Breast epithelium (tissue), 4 donors: ENCODE measurements around the gene SYDE1. TPM values are rescaled to one million over a fixed set of nuclear protein-coding genes. Genes with fewer than 3 reads are reported as not detected.

Experiments used
- DNase-seq, 2 donors: peaks; one replicate each; pipeline ENCODE4 v3.0.0-alpha.2; 2019; ENCODE audit warnings: low spot score in 2 of 2
- H3K27ac ChIP-seq, 2 donors: fragments of 200-600 bp; sonication (generic) in 1 of 2; one replicate each; pipeline ENCODE4 v1.5.1; 2016 to 2019; ENCODE audit warnings: mild to moderate bottlenecking in 1 of 2
- H3K27me3 ChIP-seq, 2 donors: fragments of 200-600 bp; sonication (generic) in 1 of 2; one replicate each; pipeline versions ENCODE4 v1.5.1 to v1.6.0; 2017 to 2019; ENCODE audit warnings: control low read depth in 1 of 2, mild to moderate bottlenecking in 1 of 2
- H3K36me3 ChIP-seq: fragments of 200-600 bp; one replicate; pipeline ENCODE4 v1.5.1; 2019
- H3K4me1 ChIP-seq, 2 donors: fragments of 200-600 bp; sonication (generic); one replicate each; pipeline ENCODE4 v1.5.1; 2016 to 2019; ENCODE audit warnings: control low read depth in 1 of 2
- H3K4me3 ChIP-seq, 3 donors: fragments of 200-600 bp; sonication (generic); 1 replicate in 2 of 3; 2 replicates in 1 of 3; pipeline ENCODE4 v1.5.1; 2016 to 2019; ENCODE audit warnings: mild to moderate bottlenecking in 3 of 3, moderate library complexity in 2 of 3
- H3K9me3 ChIP-seq, 2 donors: fragments of 200-600 bp; sonication (generic) in 1 of 2; one replicate each; pipeline ENCODE4 v1.5.1; 2016 to 2019; ENCODE audit warnings: control low read depth in 1 of 2
- CTCF ChIP-seq, 3 donors: fragments of 450-650 bp; IDR thresholded peaks; one replicate each; pipeline ENCODE4 v1.5.1; 2016 to 2017; ENCODE audit warnings: antibody characterized with exemption in 3 of 3, mild to moderate bottlenecking in 3 of 3, moderate library complexity in 3 of 3
- POLR2A ChIP-seq: fragments of 450-650 bp; IDR thresholded peaks from one replicate; pipeline ENCODE4 v1.6.1; 2016; ENCODE audit warnings: antibody characterized with exemption, mild to moderate bottlenecking, moderate library complexity
- POLR2AphosphoS5 ChIP-seq, 3 donors: sonication (generic); formaldehyde crosslinking; IDR thresholded peaks; one replicate each; pipeline ENCODE4 v1.6.1; 2017; ENCODE audit warnings: antibody characterized with exemption in 3 of 3
- intact Hi-C: fragments of 100-400 bp; cut with DNase I; formaldehyde crosslinking; loops from one replicate; pipeline ENCODE4 v1.15.1; 2023; ENCODE audit warnings: low total_unique reads
- total RNA-seq, 3 donors: library from RNA; depleted of rRNA; stranded (reverse); fragments of >200 nt; gene quantifications; one replicate each; pipeline ENCODE4 v1.1.0, GENCODE V29; 2016

Gene SYDE1
- total RNA-seq, 3 donors from 2014 or later = 11.0 to 22.9 (median 14.9) TPM

DNA sequence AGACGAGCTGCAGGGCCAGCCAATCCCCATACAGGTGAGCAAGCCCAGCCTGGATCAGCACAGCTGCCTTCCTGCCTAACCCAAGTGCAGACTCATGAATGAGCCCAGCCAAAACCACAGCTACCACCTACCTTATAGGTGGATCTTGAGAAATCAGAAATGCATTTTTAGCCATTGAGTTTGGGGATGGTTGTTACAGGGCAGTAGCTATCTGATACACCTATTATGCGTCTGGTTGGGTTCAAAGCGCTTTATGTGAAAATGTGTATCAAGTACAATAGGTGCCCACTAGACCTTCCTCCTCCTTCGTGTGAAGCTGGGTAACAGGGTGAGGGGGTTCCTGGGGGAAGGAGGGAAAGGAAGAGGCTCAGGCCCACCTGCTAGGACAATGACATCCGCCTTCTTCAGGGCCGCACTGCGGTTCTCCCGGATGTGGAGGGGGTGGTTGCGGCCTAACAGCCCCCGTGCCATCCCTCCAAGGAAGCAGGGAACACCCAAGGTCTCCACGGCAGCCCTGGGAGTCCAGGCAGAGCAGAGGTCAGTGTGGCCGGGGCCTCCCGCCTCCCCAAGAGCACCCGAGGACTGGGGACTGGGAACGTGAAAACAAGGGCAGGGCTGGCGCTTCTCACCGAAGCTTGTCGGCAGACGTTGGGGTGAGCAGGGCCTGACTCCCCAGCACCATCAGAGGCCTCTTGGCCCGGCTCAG lies 11.7 kb downstream of the SYDE1 start:
- H3K36me3 ChIP-seq = peaks cover 3% of the 10 kb centered on the region
- H3K4me3 ChIP-seq = no peak overlapping the region
- H3K9me3 ChIP-seq = no peaks in the 10 kb centered on the region
- intact Hi-C loops = no loop called here
- TF ChIP-seq POLR2A (no peak), CTCF (IDR thresholded peaks at IDR 0.05) (no peak), POLR2AphosphoS5 (IDR thresholded peaks at IDR 0.05) (no peak)
- H3K27me3 ChIP-seq = no peaks in the 10 kb centered on the region
- DNase-seq = no peak
- H3K4me1 ChIP-seq = no peaks in the 10 kb centered on the region
- H3K27ac ChIP-seq = no peak overlapping the region

GRCh38 chr19:15120135-15121026 lies 13.2 kb downstream of the SYDE1 start:
- Histone ChIP-seq H3K9me3 (no peaks in the 10 kb centered on the region), H3K4me3 (no peak overlapping the region), H3K27me3 (no peaks in the 10 kb centered on the region), H3K4me1 (peaks cover 0 to 9% of the 10 kb centered on the region in 2 donors), H3K27ac (no peak overlapping the region), H3K36me3 (peaks cover 3% of the 10 kb centered on the region)
- DNase-seq = no peak
- intact Hi-C loops = no loop called here
- TF ChIP-seq POLR2AphosphoS5 (IDR thresholded peaks at IDR 0.05) = no peak
- no peak for TF ChIP-seq POLR2A
- no peak for TF ChIP-seq CTCF (IDR thresholded peaks at IDR 0.05)

- Histone ChIP-seq H3K36me3 (peaks cover 3% of the 10 kb centered on the region), H3K9me3 (no peaks in the 10 kb centered on the region), H3K27me3 (no peaks in the 10 kb centered on the region)
These were observed 15.3 kb downstream of the SYDE1 start for GRCh38 chr19:15122331-15123030.

GRCh38 chr19:15123031-15123890 lies 16.1 kb downstream of the SYDE1 start:
- Histone ChIP-seq H3K4me3 (no peak overlapping the region), H3K27me3 (no peaks in the 10 kb centered on the region), H3K4me1 (peaks cover 0 to 9% of the 10 kb centered on the region in 2 donors), H3K36me3 (peaks cover 3% of the 10 kb centered on the region), H3K27ac (peak overlapping the region; percentile 88 to 99), H3K9me3 (no peaks in the 10 kb centered on the region)
- TF ChIP-seq POLR2AphosphoS5 (IDR thresholded peaks at IDR 0.05) (no peak), CTCF (IDR thresholded peaks at IDR 0.05) (no peak), POLR2A (no peak)
- peak in 1 of 2 donors; percentile 48 for DNase-seq
- intact Hi-C loops = no loop called here

More at GRCh38 chr19:15122331-15123030, 15.3 kb downstream of the SYDE1 start:
- intact Hi-C loops = no loop called here
- Histone ChIP-seq H3K27ac (no peak overlapping the region), H3K4me3 (no peak overlapping the region), H3K4me1 (peaks cover 0 to 9% of the 10 kb centered on the region in 2 donors)
- DNase-seq = no peak
- TF ChIP-seq POLR2A = no peak

GRCh38 chr19:15123900-15124299 lies 16.7 kb downstream of the SYDE1 start:
- Histone ChIP-seq H3K27ac (peak overlapping the region; percentile 88 to 99), H3K4me3 (peak overlapping the region in 2 of 3 donors; percentile 76 to 100), H3K27me3 (no peaks in the 10 kb centered on the region), H3K9me3 (no peaks in the 10 kb centered on the region), H3K4me1 (peaks cover 0 to 9% of the 10 kb centered on the region in 2 donors), H3K36me3 (peaks cover 3% of the 10 kb centered on the region)
- peak in 1 of 2 donors; percentile 76 for DNase-seq
- intact Hi-C loops = no loop called here
- no peak for TF ChIP-seq CTCF (IDR thresholded peaks at IDR 0.05)
- TF ChIP-seq POLR2A = no peak
- TF ChIP-seq POLR2AphosphoS5 (IDR thresholded peaks at IDR 0.05) = no peak
